GM21367 (cell line): Measurements from ENCODE around the gene BPIFB6.

Experiments
- ATAC-seq: cut with Tn5 transposase; IDR thresholded peaks from one replicate; pipeline ENCODE4 v1.9.1; 2021; ENCODE audit not compliant: unreplicated experiment

Gene BPIFB6

DNA sequence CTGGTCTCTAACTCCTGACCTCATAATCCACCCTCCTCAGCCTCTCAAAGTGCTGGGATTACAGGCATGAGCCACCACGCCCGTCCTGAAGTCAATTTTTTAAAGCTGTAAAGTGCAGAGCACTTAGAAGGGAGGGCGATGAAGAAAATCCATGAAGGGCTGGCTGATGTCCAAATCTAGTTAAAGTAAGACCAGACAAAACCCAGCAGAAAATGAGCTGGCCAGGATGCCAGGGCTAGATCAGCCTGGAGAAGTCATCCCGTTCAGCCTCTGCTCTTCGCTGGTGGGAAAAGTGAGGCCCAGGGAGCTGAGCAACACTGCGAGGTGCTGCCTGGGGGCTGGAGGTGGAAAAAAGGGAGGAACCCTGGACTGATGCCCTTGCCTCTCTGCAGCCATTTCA lies 51.1 kb downstream of the BPIFB6 start:
- ATAC-seq, result no peak

DNA sequence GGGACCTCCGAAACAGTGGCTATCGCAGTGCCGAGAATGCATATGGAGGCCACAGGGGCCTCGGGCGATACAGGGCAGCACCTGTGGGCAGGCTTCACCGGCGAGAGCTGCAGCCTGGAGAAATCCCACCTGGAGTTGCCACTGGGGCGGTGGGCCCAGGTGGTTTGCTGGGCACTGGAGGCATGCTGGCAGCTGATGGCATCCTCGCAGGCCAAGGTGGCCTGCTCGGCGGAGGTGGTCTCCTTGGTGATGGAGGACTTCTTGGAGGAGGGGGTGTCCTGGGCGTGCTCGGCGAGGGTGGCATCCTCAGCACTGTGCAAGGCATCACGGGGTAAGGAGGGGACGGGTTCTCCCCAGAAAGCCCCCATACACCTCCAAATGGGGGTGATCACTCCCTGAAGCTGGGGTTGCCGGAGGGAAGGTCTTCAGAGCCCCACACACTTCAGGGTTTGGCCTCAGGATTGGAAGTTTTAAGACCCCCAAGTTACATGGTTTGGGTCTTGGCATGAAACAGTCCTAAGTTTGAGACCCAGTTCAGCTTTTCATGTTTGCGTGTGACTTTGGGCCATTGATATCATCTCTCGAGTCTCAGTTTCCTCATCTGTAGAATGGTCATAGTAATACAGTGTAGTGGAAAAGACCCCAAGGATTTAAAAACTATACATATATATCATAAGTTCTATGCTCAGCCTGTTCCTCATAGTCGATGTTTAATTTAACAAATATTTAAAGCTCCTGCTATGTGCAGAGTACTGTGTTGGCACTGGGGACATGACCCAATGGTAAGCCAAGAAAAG lies 52.3 kb downstream of the BPIFB6 start:
- ATAC-seq, result no peak

DNA sequence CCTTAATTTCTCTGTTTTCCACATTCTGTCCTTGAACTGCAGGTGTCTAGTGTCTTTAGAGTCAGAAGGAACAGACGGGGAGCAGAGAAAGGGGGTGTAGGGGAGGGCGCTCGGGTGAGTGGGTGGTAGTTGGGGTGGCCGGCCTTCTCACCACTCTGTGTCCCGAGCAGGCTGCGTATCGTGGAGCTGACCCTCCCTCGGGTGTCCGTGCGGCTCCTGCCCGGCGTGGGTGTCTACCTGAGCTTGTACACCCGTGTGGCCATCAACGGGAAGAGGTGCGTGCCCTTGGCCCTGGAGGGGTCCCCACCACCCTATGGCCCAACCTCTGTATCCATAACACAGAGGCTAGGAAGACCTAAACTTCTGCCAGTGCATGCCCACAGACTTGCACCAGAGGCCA lies 53.3 kb downstream of the BPIFB6 start:
- no peak for ATAC-seq

DNA sequence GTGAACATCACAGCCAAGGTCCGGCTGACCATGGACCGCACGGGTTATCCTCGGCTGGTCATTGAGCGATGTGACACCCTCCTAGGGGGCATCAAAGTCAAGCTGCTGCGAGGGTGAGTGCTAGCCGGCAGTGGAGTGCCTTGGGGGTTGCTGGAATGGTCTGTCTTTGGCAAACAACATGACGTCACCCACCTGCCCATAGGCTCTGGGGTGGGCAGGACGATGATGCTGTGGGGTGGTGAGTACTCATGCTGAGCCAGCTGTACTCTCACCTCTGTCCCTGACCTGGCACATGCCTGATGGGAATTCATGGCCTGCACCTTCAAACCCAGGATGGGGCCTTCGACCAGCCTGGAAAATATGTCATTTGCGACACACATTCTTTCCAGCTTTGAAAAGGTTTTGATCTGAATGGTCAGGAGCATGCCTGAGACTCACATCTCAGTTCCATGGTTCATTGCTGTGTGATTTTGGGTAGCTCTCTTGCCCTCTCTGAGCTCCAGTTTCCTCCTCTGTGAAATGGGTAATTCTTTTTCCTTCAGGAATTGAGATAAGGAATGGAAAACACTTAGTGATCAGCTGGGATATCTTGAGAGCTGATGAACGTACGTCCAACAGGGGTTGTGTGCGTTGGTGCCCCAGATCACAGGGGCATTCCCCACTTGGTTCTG lies 54.7 kb downstream of the BPIFB6 start:
- ATAC-seq, result no peak

DNA sequence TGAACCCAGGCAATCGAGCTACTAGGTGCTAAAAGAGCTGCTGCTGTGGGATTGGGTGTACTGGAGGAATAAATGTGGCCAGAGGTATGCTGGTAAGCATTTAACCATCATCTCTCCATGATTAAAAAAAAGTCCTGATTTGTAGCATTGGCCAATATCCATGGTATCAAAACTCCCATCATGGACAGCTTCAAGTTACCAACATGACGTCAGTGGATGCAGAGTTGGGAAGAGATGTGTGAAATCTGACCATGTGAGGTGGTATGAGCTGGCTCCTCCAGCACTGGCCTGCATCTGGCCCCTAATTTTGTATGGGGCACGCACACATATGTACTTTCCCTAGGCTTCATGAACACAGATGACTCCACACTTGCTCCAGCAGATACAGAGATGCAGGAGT lies 59.7 kb downstream of the BPIFB6 start:
- ATAC-seq, result no peak

DNA sequence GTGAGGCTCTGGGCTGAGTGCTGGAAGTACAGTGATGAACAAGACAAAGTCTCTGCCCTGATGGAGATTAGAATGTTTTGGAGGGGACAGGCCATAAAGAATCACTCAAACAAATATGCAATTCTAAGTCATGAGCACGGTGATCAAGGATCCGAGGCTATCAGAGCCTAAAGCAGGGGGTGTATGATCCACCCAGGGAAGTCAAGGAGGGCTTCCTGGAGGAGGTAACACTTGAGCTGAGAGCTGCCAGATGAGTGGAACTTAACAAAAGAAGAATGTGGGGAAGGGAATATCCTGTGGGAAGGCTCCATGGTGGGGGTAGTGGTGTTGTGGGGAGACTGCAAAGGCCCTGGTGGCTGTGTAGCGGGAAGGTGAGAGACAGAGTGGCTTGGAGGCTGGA lies 60.2 kb downstream of the BPIFB6 start:
- no peak for ATAC-seq

DNA sequence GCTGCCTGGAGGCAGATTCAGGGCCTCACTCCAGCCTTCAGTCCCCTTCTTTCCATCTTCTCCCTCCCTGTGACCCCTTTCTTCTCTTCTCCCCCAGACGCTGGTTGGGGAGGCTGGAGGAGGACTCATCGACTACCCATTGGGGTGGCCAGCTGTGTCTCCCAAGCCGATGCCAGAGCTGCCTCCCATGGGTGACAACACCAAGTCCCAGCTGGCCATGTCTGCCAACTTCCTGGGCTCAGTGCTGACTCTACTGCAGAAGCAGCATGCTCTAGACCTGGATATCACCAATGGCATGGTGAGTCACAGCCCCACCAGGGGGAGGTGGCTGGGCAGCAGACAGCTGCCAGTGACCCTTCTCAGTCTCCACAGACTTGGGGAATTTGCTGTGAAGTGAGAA lies 60.9 kb downstream of the BPIFB6 start:
- ATAC-seq, result no peak

DNA sequence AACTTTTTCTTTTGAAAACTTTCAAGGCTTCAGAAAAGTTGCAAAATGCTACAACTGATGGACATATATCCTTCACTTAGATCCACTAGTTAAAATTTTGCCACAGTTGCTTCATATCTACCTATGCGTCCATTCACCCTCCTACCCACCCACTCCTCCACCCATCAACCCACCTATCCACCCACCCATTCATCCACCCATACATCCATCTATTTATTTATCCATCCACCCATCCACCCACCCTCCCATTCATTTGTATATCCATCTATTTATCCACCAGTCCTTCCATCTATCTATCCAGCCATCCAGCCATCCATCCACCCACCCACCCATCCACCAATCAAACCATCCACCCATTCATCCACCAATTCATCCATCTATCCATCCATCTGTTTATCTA lies 61.6 kb downstream of the BPIFB6 start:
- no peak for ATAC-seq

DNA sequence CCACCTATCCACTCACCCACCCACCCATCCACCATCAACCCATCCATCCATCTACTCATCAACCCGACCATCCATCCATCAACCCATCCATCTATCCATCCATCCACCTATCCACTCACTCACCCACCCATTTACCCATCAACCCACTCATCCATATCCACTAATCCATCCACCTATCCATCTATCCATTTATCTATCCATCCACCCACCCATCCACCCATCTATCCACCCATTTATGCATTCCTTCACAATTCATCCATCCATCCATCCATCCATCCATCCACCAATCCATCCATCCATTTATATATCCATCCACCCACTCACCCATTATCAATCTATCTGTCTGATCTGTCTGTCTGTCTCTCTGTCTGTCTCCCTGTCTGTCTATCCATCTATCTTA lies 62.1 kb downstream of the BPIFB6 start:
- ATAC-seq, result no peak
